ENCODE data around the gene COL5A1. TPM values are rescaled to one million over a fixed set of nuclear protein-coding genes. Genes with fewer than 3 reads are reported as not detected.

Gene COL5A1
- total RNA-seq, 1 experiment from 2014 or later, result 9.5 TPM

- Histone ChIP-seq H2AFZ (ENCODE audit: low read length) (no peak overlapping the region), H3K9me3 (ENCODE audit: control insufficient read depth, low read depth, low read length) (no peaks in the 10 kb centered on the region), H2BK5ac (ENCODE audit: insufficient read length, low read length) (no peak overlapping the region), H3K4ac (ENCODE audit: low read depth, low read length) (no peak overlapping the region), H3K56ac (ENCODE audit: insufficient read length, low read depth, low read length) (no peak overlapping the region), H3K27ac (ENCODE audit: insufficient read length, low read depth, low read length) (no peak overlapping the region), H3K23ac (ENCODE audit: insufficient read length, low read depth, low read length) (no peak overlapping the region), H2BK120ac (ENCODE audit: low read depth, low read length, poor library complexity, severe bottlenecking) (no peak overlapping the region), H3K23me2 (ENCODE audit: insufficient read length, low read depth, low read length, poor library complexity, severe bottlenecking) (no peaks in the 10 kb centered on the region), H2AK5ac (ENCODE audit: insufficient read length, low read length) (no peak overlapping the region), H4K20me1 (ENCODE audit: control insufficient read depth, insufficient read depth, insufficient read length) (no peaks in the 10 kb centered on the region), H4K8ac (replicated peaks; ENCODE audit: insufficient read length, low read depth, low read length) (no peak overlapping the region), H4K91ac (ENCODE audit: insufficient read length, low read depth, low read length) (no peak overlapping the region), H4K5ac (ENCODE audit: insufficient read length, low read depth, low read length) (no peak overlapping the region), H3K4me1 (ENCODE audit: insufficient read depth, low read length) (no peaks in the 10 kb centered on the region), H2BK15ac (ENCODE audit: low read depth, low read length) (no peak overlapping the region), H3K9ac (ENCODE audit: extremely low read depth, insufficient read length, low read length) (no peak overlapping the region), H3K4me2 (ENCODE audit: insufficient read depth, insufficient read length, low read length) (no peak overlapping the region), H2BK20ac (ENCODE audit: low read depth, low read length, poor library complexity, severe bottlenecking) (no peak overlapping the region), H3K79me1 (ENCODE audit: insufficient read depth, low read depth, low read length, poor library complexity, severe bottlenecking) (no peaks in the 10 kb centered on the region), H3K18ac (ENCODE audit: insufficient read length, low read depth, low read length) (no peak overlapping the region), H3K79me2 (ENCODE audit: insufficient read depth, low read length) (no peaks in the 10 kb centered on the region), H3K14ac (ENCODE audit: insufficient read depth, low read length) (no peak overlapping the region), H3K27me3 (ENCODE audit: insufficient read depth, low read length) (no peaks in the 10 kb centered on the region), H2BK12ac (ENCODE audit: insufficient read length, low read depth, low read length) (no peak overlapping the region), H3T11ph (ENCODE audit: low read length) (no peak overlapping the region)
- H3K4me3 Mint-ChIP-seq, result no peak overlapping the region
- H3K4me1 Mint-ChIP-seq, result no peaks in the 10 kb centered on the region
- no peak for DNase-seq
- H3K27ac Mint-ChIP-seq, result peak overlapping the region in 1 of 3 experiments; percentile 42; a peak in 1 of 7 replicates
- no peak for TF ChIP-seq CTCF (conservative IDR thresholded peaks at IDR 0.05)
- H3K27me3 Mint-ChIP-seq (ENCODE audit: low read depth), result no peaks in the 10 kb centered on the region
- peaks cover 0 to under 1% (median 0%) of the 10 kb centered on the region in 3 experiments; a peak in 2 of 7 replicates for H3K36me3 Mint-ChIP-seq (ENCODE audit: insufficient read depth in 1 of 3, low read depth in 3 of 3)
- H3K9me3 Mint-ChIP-seq, result peaks cover 0 to 6% of the 10 kb centered on the region in 2 experiments; a peak in 2 of 5 replicates
- WGBS (ENCODE audit: extremely low coverage, insufficient read length, low lambda C conversion rate), result no CpG with 5 or more reads among the region's 14 CpGs
These were observed 113.8 kb downstream of the COL5A1 start for GRCh38 chr9:134755221-134755907.
